ENCODE results near the gene ARF1. TPM values are rescaled to one million over a fixed set of nuclear protein-coding genes. Genes with fewer than 3 reads are reported as not detected.

Gene ARF1
- total RNA-seq, 1 experiment from 2014 or later, result 330 TPM

GRCh38 chr1:228109073-228109961, 26.8 kb downstream of the ARF1 start, which contains the start of gene MRPL55 (continued):
- TF ChIP-seq ZNF416 (CRISPR knock-in tag; IDR thresholded peaks at IDR 0.05) (no peak), TP53 (CRISPR knock-in tag; IDR thresholded peaks at IDR 0.05) (no peak), SP1 (CRISPR knock-in tag; conservative IDR thresholded peaks at IDR 0.05) (peak; percentile 100), AFF4 (CRISPR knock-in tag; IDR thresholded peaks at IDR 0.05; ENCODE audit: borderline replicate concordance) (no peak), ZNF512 (CRISPR knock-in tag; IDR thresholded peaks at IDR 0.05; ENCODE audit: borderline replicate concordance) (no peak), ZSCAN18 (CRISPR knock-in tag; IDR thresholded peaks at IDR 0.05) (no peak), ZMAT4 (CRISPR knock-in tag; IDR thresholded peaks at IDR 0.05) (no peak), ZNF121 (CRISPR knock-in tag; IDR thresholded peaks at IDR 0.05) (no peak), CREM (CRISPR knock-in tag; IDR thresholded peaks at IDR 0.05) (peak; percentile 100), ZBTB43 (CRISPR knock-in tag; IDR thresholded peaks at IDR 0.05) (no peak), ZNF317 (CRISPR knock-in tag; IDR thresholded peaks at IDR 0.05; ENCODE audit: borderline replicate concordance, low read depth) (no peak), TCF7 (CRISPR knock-in tag; IDR thresholded peaks at IDR 0.05; ENCODE audit: low read depth) (no peak), PRDM15 (CRISPR knock-in tag; IDR thresholded peaks at IDR 0.05) (no peak), ZNF532 (CRISPR knock-in tag; IDR thresholded peaks at IDR 0.05; ENCODE audit: borderline replicate concordance) (no peak), NFE2L1 (CRISPR knock-in tag; IDR thresholded peaks at IDR 0.05) (no peak), JUN (CRISPR knock-in tag; IDR thresholded peaks at IDR 0.05) (no peak), TEAD4 (CRISPR knock-in tag; IDR thresholded peaks at IDR 0.05) (no peak), MAX (CRISPR knock-in tag; IDR thresholded peaks at IDR 0.05) (no peak; the same call in 1 of the 2 replicates), USF2 (CRISPR knock-in tag; IDR thresholded peaks at IDR 0.05) (no peak; the same call in 1 of the 2 replicates), HMGA2 (CRISPR knock-in tag; IDR thresholded peaks at IDR 0.05) (no peak)

Data from WTC11 (cell line).